ENCODE data around the gene SLC35E3. TPM values are rescaled to one million over a fixed set of nuclear protein-coding genes. Genes with fewer than 3 reads are reported as not detected.
"Not testable (repeated sequence)": the region's sequence is repeated elsewhere in the genome, so short reads cannot be mapped to it uniquely, and the experiment has no call there.

The SLC35E3 gene
- polyA plus RNA-seq, 1 experiment, result 9.2 TPM

GRCh38 chr12:68800294-68800693 is 54.3 kb downstream of the SLC35E3 start:
- CTCF ChIA-PET, result interaction anchor here (2.2 kb wide), 1 partner anchor 8 kb away, joined by 13 read pairs; the partner anchor contains the start of gene MDM2
- no peaks in the 10 kb centered on the region for H3K27me3 ChIP-seq (ENCODE audit: control insufficient read depth, insufficient read depth, low read length)
- H3K4me3 ChIP-seq (ENCODE audit: low read depth, low read length), result no peak overlapping the region
- H3K27ac ChIP-seq (ENCODE audit: low read depth, low read length), result no peak overlapping the region
- TF ChIP-seq, protein P1, sequence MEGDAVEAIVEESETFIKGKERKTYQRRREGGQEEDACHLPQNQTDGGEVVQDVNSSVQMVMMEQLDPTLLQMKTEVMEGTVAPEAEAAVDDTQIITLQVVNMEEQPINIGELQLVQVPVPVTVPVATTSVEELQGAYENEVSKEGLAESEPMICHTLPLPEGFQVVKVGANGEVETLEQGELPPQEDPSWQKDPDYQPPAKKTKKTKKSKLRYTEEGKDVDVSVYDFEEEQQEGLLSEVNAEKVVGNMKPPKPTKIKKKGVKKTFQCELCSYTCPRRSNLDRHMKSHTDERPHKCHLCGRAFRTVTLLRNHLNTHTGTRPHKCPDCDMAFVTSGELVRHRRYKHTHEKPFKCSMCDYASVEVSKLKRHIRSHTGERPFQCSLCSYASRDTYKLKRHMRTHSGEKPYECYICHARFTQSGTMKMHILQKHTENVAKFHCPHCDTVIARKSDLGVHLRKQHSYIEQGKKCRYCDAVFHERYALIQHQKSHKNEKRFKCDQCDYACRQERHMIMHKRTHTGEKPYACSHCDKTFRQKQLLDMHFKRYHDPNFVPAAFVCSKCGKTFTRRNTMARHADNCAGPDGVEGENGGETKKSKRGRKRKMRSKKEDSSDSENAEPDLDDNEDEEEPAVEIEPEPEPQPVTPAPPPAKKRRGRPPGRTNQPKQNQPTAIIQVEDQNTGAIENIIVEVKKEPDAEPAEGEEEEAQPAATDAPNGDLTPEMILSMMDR (IDR thresholded peaks at IDR 0.05; ENCODE audit: low read depth, low read length), result no peak
- H3K9me3 ChIP-seq (ENCODE audit: control insufficient read depth, insufficient read depth, low read length), result no peaks in the 10 kb centered on the region
- no peak for DNase-seq (ENCODE audit: low read depth, low spot score)
- POLR2A ChIA-PET, result no interaction called here

GRCh38 chr12:68801124-68801523 is 55.1 kb downstream of the SLC35E3 start:
- POLR2A ChIA-PET; H3K4me3 ChIP-seq (ENCODE audit: low read depth, low read length): not testable (repeated sequence)

DNA sequence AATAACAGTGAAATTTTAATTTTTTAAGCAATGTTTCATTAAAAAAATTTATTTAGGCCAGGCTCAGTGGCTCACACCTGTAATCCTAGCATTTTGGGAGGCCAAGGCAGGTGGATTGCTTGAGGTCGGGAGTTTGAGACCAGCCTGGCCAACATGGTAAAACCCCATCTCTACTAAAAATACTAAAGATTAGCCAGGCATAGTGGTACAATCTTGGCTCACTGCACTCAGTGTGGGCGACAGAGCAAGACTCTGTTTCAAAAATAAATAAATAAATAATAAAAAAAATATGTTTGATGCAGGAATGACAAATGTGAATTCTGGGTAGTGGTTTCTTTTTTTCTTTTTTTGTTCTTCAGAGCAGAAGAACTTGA is 56.4 kb downstream of the SLC35E3 start:
- CTCF ChIA-PET; H3K4me3 ChIP-seq (ENCODE audit: low read depth, low read length); DNase-seq (ENCODE audit: low read depth, low spot score); H3K27me3 ChIP-seq (ENCODE audit: control insufficient read depth, insufficient read depth, low read length); H3K9me3 ChIP-seq (ENCODE audit: control insufficient read depth, insufficient read depth, low read length); H3K27ac ChIP-seq (ENCODE audit: low read depth, low read length); POLR2A ChIA-PET: not testable (repeated sequence)

More at GRCh38 chr12:68801124-68801523, 55.1 kb downstream of the SLC35E3 start:
- H3K9me3 ChIP-seq (ENCODE audit: control insufficient read depth, insufficient read depth, low read length); H3K27ac ChIP-seq (ENCODE audit: low read depth, low read length); DNase-seq (ENCODE audit: low read depth, low spot score); H3K27me3 ChIP-seq (ENCODE audit: control insufficient read depth, insufficient read depth, low read length); CTCF ChIA-PET: not testable (repeated sequence)

DNA sequence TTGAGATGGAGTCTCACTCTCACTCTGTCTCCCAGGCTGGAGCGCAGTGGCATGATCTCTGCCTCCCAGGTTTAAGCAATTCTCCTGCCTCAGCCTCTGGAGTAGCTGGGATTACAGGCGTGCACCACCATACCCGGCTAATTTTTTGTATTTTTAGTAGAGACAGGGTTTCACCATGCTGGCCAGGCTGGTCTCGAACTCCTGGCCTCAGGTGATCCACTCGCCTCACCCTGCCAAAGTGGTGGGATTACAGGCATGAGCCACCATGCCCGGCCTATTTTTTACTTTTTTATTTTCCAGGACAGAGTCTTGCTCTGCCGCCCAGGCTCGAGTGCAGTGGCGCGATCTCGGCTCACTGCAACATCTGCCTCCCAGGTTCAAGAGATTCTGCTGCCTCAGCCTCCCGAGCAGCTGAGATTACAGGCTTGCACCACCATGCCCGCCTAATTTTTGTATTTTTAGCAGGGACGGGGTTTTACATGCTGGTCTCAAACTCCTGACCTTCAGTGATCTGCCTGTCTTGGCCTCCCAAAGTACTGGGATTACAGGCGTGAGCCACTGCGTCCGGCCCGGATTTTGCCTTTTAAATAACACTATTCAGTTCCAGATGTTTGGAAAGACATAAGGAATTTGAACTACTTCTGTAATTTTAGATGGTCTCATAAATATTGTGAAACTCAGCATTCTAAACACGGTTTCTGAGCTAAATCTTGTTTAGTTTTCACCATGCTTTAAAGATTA is 57.1 kb downstream of the SLC35E3 start:
- DNase-seq (ENCODE audit: low read depth, low spot score), result peak; percentile 45
- H3K9me3 ChIP-seq (ENCODE audit: control insufficient read depth, insufficient read depth, low read length); H3K4me3 ChIP-seq (ENCODE audit: low read depth, low read length); H3K27me3 ChIP-seq (ENCODE audit: control insufficient read depth, insufficient read depth, low read length); H3K27ac ChIP-seq (ENCODE audit: low read depth, low read length): not testable (repeated sequence)
- CTCF ChIA-PET, result interaction anchor here (0.7 to 1.4 kb wide), 2 partner anchors 32 to 580 kb away, joined by 3 to 4 read pairs; no protein-coding TSS in a partner anchor
- POLR2A ChIA-PET, result interaction anchor here (1.0 kb wide), 1 partner anchor 18 kb away, joined by 3 read pairs; no protein-coding TSS in a partner anchor

GRCh38 chr12:68803948-68804656 is 58.1 kb downstream of the SLC35E3 start:
- H3K27me3 ChIP-seq (ENCODE audit: control insufficient read depth, insufficient read depth, low read length), result no peaks in the 10 kb centered on the region
- no peak for DNase-seq (ENCODE audit: low read depth, low spot score)
- ChIA-PET POLR2A (interaction anchor here (0.5 to 1.0 kb wide), 2 partner anchors 19 to 186 kb away, joined by 3 to 4 read pairs; no protein-coding TSS in a partner anchor), CTCF (interaction anchor here (0.6 to 1.4 kb wide), 3 partner anchors 26 to 581 kb away, joined by 3 to 4 read pairs (median 3); no protein-coding TSS in a partner anchor)
- no peak overlapping the region for H3K27ac ChIP-seq (ENCODE audit: low read depth, low read length)
- TF ChIP-seq, protein P1 (IDR thresholded peaks at IDR 0.05; ENCODE audit: low read depth, low read length), result no peak
- no peaks in the 10 kb centered on the region; the same call in 1 of the 2 replicates for H3K9me3 ChIP-seq (ENCODE audit: control insufficient read depth, insufficient read depth, low read length)
- no peak overlapping the region for H3K4me3 ChIP-seq (ENCODE audit: low read depth, low read length)

GRCh38 chr12:68804657-68805591 is 58.9 kb downstream of the SLC35E3 start:
- Histone ChIP-seq H3K4me3 (ENCODE audit: low read depth, low read length) (no peak overlapping the region), H3K27ac (ENCODE audit: low read depth, low read length) (no peak overlapping the region), H3K27me3 (ENCODE audit: control insufficient read depth, insufficient read depth, low read length) (no peaks in the 10 kb centered on the region), H3K9me3 (ENCODE audit: control insufficient read depth, insufficient read depth, low read length) (peaks cover 1% of the 10 kb centered on the region; the same call in 1 of the 2 replicates)
- DNase-seq (ENCODE audit: low read depth, low spot score), result no peak
- CTCF ChIA-PET, result interaction anchor here (0.6 kb wide), 1 partner anchor 25 kb away, joined by 3 read pairs; no protein-coding TSS in a partner anchor
- TF ChIP-seq, protein P1 (IDR thresholded peaks at IDR 0.05; ENCODE audit: low read depth, low read length), result no peak
- POLR2A ChIA-PET, result no interaction called here
